NCI-H2029 treated with DMSO at 0.1 percent for 48 hours (cell line): ENCODE measurements around the gene ZNF429.
A peak's percentile ranks its signal among the peaks of the same experiment; 100 is the strongest.
"Not testable (repeated sequence)": the region's sequence is repeated elsewhere in the genome, so short reads cannot be mapped to it uniquely, and the experiment has no call there.

Experiments used
- DNase-seq: peaks from one replicate; lab custom pipeline; 2025; lab: John Stamatoyannopoulos, UW

ZNF429 gene

DNA sequence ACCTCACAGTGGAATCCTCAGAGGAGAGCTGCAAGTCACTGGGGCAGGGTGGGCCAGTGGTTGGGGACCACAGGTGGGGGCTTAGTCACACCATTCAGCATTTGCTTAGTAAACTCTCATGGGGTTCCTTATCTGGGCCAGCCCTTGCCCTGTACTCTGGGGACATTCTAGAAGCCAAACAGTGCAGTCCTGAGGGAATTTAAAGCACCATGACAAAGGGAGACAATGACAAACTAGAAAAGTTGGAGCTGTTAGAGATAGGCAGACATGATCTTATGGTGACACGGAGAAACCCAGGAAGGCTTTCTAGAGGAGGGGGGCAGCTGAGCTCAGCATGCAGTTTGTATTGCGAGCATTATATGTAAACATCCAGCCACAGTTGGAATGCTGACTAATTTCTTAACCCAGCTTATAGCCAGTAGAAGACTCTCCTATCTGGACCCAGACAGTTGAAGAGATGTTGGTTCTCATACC lies 87.6 kb downstream of the ZNF429 start:
- no peak for DNase-seq

DNA sequence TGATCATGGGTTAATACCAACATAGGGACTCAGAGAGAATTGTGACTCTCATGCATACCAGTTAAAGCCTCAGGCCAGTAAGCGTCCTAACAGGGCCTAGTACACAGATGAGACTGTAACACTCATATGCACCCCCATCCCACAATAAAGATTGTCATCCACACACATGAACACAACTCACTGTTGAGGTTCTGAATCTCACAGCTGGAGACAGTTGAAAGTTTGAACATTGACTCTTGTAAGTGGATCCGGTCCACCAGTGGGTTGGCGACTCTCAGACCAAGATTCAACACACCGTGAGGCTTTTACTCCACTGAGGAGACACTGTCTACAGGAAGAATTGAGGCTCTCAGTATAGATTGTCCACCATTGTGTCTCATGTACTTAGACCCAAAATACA lies 88.1 kb downstream of the ZNF429 start:
- no peak for DNase-seq

GRCh38 chr19:21593934-21594820 lies 88.8 kb downstream of the ZNF429 start:
- no peak for DNase-seq

- DNase-seq, result no peak
These were observed 89.8 kb downstream of the ZNF429 start for GRCh38 chr19:21595185-21595584.

DNA sequence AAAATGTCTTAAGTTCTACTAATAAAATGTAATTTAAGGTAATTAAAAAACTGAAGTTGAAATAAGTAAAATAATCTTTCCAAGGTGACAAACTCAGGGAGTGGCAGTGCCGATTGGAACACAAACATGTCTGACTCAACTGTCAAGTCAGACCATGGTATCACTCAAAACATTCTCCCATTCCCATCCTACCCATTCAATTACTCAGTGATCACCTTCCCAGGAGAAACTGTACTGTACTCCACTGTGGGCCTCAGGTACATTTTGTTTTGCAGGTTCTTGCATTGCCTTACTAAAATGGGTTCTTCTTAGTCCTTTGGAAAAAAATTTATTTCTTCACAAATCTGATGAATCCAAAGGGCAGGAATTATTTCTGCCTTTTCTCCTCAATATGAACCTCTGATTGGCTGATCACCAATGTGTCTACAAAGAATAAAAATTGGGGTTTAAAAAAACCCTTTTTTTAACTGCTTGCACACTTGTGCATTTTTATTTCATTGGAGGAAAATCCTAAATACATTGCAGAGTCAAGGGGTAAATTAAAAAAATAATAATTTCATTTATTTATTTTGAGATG lies 96.8 kb downstream of the ZNF429 start:
- DNase-seq, result no peak

DNA sequence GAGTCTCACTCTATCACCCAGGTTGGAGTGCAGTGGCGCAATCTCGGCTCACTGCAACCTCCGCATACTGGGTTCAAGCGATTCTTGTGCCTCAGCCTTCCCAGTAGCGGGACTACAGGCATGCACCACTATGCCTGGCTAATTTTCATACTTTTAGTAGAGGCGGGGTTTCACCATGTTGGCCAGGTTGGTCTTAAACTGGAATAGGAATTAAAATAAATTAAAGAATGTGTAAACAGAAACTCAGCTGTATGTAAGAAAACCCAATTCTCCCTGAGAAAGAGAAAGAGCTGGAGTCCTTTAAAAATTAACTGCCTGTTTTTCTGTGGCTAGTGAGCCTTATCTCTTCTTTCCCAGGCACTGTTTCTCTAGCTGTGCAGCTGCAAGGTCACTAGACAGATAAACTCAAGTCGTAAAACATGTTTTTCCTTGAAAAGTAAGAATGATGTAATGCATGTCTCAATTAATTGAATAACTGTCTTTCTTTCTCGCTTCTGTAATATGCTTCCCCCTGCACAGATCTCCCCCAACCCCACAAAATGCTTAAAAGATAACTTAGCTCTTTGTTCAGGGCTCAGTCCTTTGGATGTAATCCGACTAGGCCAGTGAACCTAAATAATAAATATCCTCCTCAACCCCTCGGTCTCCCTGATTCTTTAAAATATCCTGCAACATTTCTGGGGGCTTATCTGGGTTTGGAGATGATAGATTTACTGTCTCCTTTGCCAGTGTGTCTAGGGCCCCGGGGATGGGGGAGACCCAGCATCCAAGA lies 97.4 kb downstream of the ZNF429 start:
- not testable (repeated sequence) for DNase-seq

DNA sequence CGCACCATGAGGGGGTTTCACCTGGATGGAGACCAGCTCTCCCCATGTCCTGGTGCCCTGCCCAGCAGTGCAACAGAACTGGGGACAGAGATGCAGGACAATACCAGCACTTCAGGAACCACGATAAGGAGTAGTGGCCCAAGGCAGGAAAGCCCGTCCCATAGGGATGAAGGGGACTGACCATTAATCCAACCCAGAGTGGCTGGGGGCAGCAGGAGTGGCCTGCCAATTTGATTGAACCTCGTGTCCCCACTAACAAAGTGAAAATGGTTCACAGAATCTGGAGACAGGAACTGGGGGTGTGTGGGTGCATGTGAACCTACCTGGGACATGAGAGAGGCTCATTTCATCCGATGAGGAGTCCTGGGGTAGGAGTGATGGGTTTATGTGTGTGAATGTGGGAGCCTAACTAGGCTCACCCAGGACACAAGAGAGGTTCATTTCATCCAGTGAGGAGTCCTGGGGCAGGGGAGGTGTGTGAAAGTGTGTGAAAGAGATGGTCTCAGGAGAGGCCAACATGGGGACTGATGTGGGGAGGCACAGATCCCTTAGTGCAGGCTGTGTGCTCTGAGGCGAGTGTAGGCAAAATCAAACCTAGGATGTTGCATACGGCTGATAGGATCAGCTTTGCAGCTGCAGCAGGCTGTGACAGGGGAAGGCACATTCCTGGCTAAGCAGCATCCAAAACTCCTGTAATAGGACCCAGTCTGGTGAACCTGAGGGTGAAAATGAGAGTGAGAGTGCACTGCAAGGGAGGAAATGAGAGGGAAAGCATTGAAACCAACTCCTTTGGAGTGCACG lies 98.2 kb downstream of the ZNF429 start:
- DNase-seq, result no peak

DNA sequence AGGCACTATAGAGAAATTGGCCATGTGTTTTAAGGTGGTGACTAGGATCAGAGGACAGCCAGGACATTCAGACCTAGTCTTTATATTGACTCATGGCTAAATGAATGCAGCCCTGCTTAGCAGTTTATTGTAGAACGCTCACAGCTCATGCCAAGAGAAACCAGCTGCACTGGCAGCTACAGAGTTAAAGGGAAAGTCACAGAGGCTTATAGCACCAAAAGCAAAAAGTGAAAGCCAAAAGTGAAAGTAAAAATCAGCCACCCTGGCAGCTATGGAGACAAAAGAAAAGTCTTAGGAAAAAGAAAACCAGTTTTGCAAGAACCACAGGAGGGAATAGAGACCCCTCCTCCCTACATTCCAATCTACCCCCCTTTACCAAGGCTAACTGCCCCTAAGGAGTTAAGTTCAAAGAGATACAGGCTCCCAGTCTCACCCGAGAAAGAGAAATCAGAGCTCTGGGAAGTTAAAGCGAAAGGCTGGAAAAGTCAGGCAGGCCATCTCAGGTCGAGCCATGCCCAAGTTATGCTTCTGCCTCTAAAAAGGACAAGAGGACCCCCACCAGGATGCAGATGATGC lies 99.0 kb downstream of the ZNF429 start:
- peak; percentile 27 for DNase-seq
